T-helper 22 cell (primary cell): ENCODE data around the gene ZNF628.

Source experiments
- DNase-seq: peaks from one replicate; pipeline ENCODE4 v3.0.0-alpha.2; 2020; ENCODE audit warnings: low read depth

ZNF628 gene

GRCh38 chr19:55530996-55531395 lies 54.6 kb downstream of the ZNF628 start:
- no peak for DNase-seq
